ENCODE data around the gene SCLY.

Gene SCLY

DNA sequence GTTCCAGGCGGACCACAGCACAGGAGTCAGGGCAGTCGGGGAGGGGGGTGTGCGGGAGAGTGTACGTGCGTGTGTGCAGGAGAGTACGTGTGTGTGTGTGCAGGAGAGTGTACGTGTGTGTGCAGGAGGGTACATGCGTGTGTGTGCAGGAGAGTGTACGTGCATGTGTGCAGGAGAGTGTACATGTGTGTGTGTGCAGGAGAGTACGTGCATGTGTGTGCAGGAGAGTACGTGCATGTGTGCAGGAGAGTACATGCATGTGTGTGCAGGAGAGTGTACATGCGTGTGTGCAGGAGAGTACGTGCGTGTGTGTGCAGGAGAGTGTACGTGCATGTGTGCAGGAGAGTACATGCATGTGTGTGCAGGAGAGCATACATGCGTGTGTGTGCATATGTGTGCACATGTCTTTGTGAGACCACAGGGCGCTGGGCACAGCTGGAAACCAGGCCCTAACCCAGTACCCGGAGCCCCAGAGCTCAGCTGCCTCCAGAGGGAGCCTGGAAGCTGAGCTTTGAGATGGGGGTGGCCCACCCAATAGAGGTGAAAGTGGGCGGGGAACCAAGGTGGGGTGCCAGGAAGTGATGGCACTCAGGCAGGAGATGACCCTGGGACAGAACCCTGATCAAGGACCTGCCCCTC lies 63.8 kb downstream of the SCLY start:
- peak; percentile 94 for FAIRE-seq
- no peak for DNase-seq (ENCODE audit: low spot score)

DNA sequence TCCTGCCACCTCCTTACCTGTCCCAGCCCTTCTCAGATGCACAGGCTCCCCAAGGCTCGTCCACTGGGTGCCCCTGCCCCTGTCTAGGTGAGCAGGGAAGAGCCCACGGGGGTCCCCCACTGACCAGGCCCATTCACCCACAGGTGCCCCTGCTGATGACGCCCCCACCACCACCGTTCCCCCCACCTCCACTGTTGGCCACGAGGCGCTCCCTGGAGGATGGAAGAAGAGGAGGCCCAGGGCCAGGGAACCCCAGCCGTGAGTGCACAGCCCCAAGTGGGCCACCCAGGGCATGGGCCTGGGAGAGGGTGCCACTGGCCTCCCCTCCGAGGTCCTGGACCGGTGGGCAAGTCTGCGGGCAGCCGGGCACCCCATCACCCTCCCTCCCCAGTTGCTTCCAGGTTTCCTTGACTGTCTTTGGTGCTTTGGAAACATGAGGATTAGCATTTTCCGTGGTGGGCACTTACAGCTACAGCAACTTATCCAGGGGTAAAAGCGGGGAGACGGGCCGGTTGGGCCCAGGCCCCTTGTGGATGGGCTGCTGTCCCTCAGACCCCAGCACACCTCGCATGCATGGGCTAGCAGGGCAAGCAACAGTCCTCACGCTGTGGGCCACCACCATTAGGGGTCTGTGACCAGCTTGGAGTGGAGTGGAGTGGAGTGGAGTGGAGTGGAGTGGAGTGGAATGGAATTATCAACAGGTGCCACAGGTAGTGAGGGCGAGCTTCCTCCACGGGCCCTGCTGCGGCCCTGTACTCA lies 64.5 kb downstream of the SCLY start:
- FAIRE-seq: no peak
- DNase-seq (ENCODE audit: low spot score): no peak

DNA sequence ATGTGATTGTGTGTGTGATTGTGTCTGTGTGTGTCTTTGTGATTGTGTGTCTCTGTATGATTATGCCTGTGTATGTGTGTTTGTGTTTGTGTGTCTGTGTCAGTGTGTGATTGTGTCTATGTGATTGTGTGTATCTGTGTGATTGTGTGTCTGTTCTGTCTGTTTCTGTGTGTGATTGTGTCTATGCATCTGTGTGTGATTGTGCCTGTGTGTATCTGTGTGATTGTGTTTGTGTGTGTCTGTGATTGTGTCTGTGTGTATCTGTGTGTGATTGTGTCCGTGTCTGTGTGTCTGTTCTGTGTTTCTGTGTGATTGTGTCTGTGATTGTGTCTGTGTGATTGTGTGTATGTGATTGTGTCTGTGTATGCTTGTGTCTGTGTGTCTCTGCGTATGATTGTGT lies 65.5 kb downstream of the SCLY start:
- DNase-seq (ENCODE audit: low spot score): no peak
- FAIRE-seq: no peak

DNA sequence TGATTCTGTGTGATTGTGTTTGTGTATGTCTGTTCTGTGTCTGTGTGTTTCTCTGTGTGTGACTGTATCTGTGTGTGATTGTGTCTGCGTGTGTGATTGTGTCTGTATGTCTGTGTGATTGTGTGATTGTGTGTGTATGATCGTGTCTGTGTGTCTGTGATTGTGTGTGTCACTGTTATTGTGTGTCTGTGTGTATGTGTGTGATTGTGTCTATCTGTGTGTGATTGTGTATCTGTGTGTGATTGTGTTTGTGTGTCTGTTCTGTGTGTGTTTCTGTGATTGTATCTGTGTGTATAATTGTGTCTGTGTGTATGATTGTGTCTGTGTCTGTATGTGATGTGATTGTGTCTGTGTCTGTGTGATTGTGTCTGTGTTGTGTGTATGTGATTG lies 66.0 kb downstream of the SCLY start:
- no peak for DNase-seq (ENCODE audit: low spot score)
- peak; percentile 98 for FAIRE-seq

DNA sequence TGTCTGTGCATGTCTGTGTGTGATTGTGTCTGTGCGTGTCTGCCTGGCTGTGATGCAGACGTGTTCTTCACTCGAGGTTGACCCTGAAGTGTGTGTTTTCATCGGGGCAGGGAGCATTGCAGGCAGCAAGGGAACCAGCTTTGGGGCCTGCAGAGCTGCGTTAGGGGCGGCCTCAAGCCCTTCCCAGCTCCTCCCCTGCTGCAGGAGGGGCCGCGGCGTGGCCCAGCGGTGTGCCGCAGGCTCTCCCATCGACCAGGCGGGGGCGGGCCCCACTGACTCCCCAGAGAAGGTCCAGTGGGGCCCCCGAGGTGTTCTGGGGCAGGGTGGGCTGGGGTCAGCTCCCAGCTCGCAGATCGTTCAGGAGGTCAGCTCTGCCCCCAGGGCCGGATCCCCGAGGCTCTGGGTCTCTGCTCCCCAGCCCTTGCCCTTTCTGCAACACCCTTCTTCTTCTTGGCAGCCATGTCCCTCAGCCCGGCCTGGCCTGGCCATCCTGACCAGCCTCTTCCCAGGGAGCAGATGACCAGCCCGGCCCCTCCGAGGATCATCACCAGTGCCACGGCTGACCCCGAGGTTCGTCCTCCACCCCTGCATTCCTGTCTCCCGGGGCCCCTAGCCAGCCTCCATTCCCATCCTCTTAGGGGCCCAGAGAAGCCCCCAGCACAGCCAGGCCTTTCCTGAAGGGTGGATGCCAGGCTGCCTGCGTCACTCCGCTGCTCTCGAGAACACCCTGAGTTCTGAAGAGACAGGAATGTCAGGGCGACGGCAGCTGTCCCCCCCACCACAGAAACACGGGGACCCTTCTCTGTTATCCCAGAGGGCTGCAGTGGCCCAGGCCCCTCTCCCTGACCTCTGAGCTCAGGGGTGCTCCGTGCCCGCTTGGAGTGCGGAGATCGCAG lies 66.6 kb downstream of the SCLY start:
- DNase-seq (ENCODE audit: low spot score) (peak; percentile 66), FAIRE-seq (no peak)

DNA sequence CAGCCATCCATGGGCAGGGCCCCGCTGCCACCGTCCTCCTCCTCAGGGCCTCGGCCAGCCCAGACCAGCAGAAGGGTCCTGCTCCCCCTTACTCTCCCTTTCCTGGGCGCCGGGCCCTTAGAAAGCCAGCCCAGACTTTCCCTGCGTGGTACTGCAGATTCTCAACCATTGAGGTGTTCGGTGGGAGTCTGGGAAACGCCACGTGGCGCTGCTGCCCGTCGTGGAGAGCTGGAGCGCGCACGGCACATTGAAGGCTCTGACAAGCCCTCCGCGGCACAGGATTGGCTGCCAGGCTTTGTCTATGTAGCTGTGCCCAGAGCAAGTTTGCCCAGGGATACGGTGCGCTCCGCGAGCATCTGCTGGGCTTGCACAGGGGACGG lies 67.2 kb downstream of the SCLY start:
- DNase-seq (ENCODE audit: low spot score): no peak
- no peak for FAIRE-seq

DNA sequence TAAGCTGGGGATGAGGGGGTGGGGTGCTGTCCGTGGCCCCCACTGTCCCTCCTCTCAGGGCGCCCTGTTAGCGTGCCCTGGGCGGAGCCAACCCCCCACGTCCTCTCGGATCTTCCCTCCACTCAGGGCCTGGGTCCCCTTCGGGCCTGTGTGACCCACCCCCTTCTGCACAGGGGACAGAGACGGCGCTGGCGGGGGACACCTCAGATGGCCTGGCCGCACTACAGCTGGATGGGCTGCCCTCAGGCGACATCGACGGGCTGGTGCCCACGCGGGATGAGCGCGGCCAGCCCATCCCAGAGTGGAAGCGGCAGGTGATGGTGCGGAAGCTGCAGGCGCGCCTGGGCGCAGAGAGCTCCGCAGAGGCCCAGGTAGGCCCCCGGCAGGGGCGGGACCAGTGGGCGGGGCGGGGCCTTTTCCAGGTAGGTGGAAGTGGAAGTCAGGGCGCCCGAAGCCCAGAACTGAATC lies 67.8 kb downstream of the SCLY start:
- FAIRE-seq: no peak
- DNase-seq (ENCODE audit: low spot score): no peak

DNA sequence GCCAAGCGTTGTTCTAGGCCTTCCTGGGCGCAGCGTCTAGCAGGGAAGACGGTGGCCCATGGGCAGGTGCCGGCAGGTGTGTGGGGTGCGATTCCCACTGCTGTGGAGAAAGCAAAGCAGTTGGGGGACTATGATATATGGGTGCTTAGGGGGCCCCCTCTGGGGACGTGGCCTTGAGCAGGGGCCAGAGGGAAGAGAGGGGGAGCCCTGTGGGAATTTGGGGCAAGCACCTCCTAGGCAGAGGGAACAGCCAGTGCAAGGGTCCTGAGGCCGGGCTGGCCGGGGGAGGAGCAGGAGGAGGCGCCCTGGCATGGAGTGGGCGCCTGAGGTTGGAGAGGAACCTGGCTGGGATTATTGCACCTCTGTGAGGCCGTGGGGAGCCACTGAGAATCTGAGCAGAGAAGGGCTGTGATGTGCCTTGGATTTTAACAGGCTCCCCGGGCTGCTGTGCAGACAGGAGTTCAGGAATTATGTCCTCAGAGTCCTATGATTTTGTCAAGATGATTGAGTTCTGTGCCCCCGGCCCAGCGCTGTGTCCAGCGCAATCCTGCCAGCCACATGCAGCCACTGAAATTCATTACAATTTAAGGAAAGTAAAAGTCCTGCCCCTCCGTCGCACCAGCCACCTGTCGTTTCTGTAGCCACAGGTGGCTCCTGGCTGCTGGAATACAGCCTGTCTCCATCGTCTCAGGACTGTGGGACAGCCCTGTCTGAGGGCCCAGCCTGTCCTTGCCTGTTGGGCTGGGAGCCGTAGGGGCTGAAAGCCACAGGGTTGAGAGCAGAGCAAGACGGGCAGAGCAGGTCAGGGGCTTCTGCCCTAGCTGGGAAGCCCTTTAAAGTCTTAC lies 68.6 kb downstream of the SCLY start:
- no peak for FAIRE-seq

DNA sequence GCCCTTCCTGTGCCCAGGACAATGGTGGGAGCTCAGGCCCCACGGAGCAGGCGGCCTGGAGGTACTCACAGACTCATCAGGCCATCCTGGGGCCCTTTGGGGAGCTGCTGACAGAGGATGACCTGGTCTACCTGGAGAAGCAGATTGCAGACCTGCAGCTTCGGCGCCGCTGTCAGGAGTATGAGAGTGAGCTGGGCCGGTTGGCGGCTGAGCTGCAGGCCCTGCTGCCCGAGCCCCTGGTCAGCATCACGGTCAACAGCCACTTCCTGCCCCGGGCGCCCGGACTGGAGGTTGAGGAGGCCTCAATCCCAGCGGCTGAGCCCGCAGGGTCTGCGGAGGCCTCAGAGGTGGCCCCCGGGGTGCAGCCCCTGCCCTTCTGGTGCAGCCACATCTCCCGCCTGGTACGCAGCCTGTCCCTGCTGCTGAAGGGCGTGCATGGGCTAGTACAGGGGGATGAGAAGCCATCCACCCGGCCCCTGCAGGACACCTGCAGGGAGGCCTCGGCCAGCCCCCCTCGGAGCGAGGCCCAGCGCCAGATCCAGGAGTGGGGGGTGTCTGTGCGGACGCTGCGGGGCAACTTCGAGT lies 69.4 kb downstream of the SCLY start:
- DNase-seq (ENCODE audit: low spot score) (no peak), FAIRE-seq (no peak)

More for the DNA sequence above, 68.6 kb downstream of the SCLY start:
- DNase-seq (ENCODE audit: low spot score): no peak

DNA sequence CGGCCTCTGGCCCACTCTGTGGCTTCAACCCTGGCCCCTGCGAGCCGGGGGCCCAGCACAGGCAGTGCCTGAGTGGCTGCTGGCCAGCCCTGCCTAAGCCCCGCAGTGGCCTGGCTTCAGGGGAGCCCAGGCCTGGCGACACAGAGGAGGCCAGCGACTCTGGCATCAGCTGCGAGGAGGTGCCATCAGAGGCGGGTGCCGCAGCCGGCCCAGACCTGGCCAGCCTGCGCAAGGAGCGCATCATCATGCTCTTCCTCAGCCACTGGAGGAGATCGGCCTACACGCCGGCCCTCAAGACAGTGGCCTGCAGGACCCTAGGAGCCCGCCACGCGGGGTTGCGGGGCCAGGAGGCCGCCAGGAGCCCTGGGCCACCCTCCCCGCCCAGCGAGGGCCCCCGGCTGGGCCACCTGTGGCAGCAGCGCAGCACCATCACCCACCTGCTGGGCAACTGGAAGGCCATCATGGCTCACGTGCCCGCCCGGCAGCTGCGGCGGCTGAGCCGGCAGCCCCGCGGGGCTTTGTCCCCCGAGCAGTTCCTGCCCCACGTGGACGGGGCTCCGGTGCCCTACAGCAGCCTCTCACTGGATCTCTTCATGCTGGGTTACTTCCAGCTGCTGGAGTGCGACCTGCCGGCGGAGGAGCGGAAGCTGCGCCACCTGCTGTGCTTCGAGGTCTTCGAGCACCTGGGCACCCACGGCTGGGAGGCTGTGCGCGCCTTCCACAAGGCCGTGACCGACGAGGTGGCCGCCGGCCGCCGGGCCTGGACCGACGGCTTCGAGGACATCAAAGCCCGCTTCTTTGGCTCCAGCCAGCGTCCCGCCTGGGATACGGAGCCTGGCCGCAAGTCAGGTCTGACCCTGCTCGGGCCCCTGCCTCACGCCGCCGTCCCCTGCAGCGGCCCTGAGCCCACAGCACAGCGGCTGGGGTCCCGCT lies 70.2 kb downstream of the SCLY start:
- DNase-seq (ENCODE audit: low spot score): no peak

DNA sequence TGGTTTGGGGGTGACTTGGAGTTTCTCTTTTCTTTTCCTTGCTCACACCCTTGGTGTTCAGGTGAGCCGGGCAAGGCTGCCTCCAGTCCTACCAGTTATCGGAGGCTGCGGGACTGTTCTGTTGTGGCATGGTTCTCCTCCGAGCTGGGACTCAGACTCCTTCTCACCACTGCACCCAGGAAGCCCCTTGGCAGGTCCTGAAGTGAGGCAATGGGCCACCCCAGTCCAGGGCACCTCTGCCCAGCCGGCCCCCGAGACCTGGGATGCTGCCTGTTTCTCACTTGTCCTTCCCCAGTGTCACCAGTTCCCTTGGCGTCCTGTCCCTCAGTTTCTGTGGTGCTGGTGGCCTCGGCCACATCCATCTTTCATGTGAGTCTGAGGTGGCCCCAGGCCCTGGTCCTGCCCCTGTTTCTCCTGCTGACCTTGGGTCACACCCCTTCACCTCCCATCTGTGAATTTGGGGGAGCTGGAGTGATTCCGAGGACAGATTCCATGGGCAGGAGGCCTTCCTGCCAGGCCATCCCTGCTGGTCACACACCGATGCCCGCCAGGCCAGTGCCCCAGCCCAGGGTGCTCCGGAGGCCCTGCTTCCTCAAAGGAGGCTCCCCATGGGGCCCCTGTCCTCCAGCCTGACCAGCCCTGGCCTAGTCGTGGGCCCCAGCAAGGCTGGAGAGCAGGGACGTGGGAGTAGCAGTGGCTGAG lies 71.1 kb downstream of the SCLY start:
- DNase-seq (ENCODE audit: low spot score) (no peak), FAIRE-seq (no peak)

More for the DNA sequence above, 70.2 kb downstream of the SCLY start:
- no peak for FAIRE-seq

DNA sequence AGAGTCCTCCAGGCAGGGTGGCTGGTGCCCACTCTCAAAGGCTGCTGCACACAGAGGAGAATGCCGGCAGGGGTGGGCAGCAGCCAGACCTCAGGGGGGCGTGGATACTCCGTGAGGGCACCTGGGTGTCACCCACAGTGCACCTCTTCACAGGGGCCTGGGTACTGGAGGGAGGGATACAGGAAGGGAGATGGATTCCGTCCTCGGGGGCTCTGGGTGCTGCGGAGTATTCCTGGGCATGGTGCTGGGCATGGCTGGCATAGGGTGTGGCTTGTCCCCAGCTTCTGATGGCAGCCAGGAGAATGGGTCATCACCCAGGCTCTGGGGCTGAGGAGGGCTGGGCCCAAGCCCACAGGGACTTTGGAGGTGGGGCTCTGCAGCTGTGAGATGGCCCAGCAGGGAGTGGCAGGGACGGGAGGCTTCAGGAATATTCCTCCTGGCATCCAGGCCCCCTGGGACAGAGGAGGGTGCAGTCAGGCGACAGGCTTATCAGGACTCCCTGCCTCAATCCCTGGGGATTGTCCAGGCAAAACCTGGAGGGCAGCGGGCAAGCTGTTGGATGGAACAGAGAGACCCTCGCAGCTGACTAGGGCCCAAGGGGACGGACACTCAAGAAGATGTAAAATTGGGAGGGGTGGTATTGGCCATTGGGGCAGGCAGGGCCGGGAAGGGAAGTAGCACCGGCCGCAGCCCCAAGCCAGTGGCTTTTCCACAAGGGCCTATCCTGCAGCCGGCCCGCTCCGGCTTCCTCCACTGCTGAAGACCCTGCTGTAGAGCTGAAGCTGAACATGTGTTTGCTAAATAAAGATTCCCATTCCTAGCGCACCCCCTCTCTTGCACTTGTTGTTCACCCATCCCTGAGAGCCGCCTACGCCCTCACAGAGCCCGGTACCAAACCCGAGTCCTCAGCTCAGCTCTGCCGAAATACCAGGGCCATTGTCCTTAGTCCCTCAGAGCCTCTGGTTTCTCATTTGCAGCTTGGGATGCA lies 72.0 kb downstream of the SCLY start:
- DNase-seq (ENCODE audit: low spot score) (no peak), FAIRE-seq (no peak)

DNA sequence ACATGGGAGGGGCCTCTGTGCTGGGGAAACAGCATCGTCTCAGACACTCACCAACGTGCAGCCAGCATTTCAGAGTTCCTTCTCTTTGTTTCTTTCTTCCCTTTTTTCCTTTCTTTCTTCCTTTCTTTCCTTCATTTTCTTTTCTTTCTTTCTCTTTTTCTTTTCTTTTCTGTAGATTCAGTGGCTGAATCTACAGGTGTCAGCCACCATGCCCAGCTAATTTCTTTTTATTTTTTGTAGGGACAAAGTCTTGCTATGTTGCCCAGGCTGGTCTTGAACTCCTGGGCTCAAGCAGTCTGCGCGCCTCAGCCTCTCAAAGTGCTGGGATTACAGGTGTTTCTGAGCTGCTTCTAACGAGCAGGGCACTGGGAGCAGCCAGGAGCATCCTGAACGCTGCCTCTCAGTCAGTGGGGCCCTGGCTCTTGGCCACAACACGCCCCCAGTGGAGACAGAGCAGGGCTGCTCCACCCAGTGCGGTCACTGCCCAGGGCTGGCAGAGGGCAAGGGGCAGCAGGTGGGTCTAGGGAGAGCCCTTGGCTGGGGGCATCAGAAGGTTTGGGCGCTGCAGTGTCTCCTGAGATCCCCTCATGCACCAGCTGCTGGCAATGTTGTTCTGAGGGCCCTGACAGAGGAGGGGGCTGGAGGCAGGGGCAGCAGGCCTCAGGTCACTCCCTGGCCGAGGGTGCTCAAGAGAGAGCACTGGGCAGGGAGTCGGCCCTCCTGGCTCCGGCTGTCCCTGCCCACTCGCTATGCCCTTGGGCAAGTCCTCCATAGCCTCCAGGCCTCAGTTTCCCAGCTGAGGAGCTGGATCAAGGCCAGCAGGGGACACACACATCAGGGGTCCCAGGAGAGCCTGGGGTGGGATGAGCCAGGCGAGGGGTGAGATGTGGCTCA lies 72.9 kb downstream of the SCLY start:
- no peak for DNase-seq (ENCODE audit: low spot score)
- no peak for FAIRE-seq

DNA sequence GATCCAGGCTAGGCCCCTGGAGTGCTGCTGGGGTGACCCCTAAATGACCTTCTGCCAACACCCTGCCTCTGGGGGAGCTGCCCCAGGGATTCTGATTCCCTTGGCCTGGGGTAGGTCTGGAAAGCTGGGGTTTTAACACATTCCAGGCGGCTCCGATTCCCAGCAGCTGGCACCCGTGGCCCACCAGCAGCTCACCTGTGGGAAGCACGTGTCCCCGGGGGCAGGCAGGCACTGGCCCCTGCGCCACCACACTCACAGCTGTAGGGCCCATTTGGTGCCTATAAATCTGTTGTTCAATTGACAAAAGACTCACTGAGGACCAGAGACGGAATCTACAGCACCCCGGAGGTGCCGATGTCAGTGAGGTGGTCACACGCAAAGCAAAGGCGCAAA lies 73.6 kb downstream of the SCLY start:
- FAIRE-seq (no peak), DNase-seq (ENCODE audit: low spot score) (no peak)

DNA sequence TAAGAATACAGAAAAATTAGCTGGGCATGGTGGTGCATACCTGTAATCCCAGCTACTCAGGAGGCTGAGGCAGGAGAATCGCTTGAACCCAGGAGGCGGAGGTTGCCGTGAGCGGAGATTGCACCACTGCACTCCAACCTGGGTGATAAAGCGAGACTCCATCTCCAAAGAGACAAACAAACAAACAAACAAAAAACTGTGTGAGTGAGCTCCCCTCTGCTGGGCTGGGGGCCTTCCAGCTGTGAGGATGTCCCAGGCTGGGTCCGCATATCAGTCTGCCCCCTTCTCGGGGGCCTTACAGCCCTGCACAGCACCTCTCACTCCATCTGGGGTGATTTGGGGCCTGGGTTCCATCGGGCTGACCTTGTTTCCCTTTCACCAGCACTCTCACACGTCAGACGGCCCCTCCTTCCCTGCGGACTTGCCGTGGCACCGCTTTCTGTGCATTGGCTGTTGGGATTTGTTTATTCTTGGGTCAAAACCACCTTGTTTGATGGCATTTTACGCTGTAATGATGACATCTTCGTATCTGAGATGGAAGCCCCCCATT lies 74.9 kb downstream of the SCLY start:
- FAIRE-seq: no peak
- DNase-seq (ENCODE audit: low spot score): no peak

DNA sequence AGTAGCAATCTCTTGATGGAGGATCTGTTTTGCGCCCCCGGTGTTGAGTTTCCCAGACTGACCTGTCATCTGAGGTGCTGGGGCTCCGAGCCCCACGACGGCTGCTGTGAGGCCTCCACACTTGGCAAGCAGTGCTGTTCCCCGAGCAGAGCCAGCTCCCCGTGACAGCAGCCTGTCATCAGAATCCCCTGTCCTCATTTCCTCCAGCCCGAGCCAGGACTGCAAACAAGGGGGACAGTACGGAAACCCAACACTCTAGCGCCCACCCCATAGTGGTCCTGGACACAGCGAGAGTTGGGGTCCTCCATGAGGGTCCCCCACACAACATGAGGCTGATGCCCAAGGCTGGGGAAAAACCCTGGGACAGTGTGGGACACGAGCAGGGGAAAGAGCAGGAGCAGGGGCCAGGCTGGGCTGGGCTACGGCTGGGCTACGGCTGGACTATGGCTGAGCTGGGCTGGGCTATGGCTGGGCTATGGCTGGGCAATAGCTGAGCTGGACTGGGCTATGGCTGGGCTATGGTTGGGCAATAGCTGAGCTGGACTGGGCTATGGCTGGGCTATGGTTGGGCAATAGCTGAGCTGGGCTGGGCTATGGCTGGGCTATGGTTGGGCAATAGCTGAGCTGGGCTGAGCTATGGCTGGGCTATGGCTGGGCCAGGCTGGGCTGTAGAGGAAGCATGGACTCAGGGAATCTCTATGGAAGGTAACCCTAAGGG lies 76.2 kb downstream of the SCLY start:
- FAIRE-seq (no peak), DNase-seq (ENCODE audit: low spot score) (no peak)
